Left renal cortex interstitium (tissue), 4 donors: ENCODE data around the gene DUOX1. TPM values are rescaled to one million over a fixed set of nuclear protein-coding genes. Genes with fewer than 3 reads are reported as not detected.

Experiments used
- DNase-seq, 4 donors: peaks; one replicate each; pipeline ENCODE4 v3.0.0-alpha.2; 2013; ENCODE audit warnings: low read depth in 4 of 4, low spot score in 2 of 4, missing footprints in 1 of 4
- polyA plus RNA-seq, 4 donors: library from polyadenylated mRNA; unstranded; fragments of 120-200 nt; gene quantifications; one replicate each; pipeline ENCODE4 v1.2.1, GENCODE V29; 2013; ENCODE audit not compliant: insufficient read length in 4 of 4

Gene DUOX1
- polyA plus RNA-seq, 4 donors = 2.0 to 6.9 (median 3.8) TPM

DNA sequence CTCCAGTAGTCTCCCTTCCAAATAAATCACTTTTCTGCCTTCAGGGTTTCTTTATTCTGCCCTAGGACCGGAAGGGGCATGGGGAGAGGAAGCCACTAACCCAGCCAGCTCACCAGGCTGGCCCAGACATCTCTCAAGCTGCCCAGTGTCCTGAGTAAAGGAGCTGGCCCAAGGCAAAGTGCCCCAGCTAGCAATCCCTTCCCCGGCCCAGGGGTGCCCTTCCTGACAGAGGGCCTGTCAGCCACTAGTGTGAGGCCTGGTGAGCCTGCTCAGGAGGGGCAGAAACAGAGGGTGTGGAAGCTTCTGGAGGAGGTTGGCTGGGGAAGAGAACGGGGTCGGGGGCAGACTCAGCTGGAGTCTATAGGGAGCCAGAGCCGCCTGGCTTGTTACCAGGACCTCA lies 35.7 kb downstream of the DUOX1 start:
- no peak for DNase-seq

DNA sequence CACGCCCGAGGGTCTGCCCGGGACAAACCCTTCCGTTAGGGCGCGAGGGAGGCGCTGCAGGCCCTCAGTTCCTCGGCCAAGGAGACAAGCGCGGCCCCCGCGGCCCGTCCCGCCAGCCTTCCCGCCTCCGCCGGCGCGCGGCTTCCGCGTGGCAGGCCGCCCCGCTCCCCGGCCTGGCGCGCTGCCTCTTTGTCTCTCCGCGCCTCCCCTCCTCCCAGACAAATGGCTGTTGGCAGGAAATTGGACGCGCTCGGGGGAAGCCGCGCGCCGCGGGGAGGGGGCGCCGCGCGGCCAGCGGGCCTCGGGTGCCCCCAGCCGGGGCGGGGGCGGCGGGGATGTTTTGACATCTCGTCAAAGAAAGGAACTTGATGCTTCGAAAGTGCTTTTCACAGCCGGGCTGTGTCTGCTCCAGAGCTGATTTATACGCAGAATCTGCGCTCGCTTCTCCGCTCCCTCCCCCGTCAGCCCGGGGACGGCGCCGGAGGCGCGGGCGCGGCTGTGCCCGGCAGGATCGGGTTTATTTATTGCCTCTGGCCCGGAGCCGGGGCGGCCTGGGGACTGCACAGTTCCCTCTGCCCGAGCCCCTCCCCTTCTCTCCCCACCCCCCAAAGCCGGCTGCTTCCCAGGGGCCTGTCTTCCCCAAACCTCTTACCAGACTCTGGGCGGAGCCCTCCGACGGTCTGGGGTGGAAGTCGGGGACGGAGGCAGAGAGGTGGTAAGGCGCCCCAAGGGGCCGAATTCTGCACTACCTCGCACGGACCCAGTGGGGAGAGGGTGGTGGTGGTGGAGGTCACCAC lies 37.2 kb downstream of the DUOX1 start:
- peak; percentile 59 to 74 (median 64) for DNase-seq

DNA sequence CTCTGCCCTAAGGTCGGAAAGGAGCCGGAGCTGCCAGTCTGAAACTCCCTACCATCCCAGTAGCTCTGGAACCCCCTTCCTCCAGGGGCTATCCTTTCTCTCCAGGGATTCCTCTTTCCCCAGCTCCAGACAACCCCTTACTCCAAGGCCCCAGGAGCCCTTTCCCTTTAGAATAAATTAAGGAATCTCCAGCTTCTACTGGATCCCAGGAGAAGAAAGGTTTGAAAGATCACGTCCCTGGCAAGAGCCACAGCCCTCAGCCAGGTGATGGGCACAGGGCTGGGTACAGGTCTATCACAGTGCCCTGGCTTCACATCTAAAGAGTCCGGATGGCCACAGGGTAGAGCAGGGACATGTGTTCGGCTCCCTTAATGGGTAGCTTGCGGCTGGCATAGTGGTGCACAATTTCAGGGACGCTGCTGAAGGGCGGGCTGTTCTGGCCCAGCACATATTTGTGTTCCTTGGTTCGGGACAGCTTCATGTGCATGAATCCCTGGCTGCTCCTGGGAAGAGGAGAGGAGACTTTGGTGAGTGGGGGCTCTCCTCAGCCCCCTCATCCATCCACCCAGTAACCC lies 37.9 kb downstream of the DUOX1 start:
- no peak for DNase-seq

DNA sequence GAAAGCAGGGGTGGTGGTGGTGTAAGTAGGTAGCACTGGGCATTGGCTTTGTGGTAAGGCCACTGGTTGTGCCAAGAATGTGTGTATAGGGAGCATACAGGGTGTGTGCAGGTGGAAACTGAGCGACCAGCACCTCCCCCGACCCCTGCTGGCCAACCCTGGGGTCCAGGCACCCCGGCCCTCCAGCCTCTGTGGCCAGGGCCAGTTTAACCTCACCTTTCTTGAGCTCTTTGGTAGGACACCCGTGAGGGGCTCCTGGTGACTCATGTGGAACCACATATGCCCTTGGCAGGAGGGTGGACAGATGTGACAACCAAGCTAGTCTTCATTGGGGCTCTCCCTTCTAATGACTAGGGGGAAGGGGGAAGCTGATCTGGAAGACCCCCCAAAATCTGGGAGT lies 38.5 kb downstream of the DUOX1 start:
- DNase-seq = no peak

DNA sequence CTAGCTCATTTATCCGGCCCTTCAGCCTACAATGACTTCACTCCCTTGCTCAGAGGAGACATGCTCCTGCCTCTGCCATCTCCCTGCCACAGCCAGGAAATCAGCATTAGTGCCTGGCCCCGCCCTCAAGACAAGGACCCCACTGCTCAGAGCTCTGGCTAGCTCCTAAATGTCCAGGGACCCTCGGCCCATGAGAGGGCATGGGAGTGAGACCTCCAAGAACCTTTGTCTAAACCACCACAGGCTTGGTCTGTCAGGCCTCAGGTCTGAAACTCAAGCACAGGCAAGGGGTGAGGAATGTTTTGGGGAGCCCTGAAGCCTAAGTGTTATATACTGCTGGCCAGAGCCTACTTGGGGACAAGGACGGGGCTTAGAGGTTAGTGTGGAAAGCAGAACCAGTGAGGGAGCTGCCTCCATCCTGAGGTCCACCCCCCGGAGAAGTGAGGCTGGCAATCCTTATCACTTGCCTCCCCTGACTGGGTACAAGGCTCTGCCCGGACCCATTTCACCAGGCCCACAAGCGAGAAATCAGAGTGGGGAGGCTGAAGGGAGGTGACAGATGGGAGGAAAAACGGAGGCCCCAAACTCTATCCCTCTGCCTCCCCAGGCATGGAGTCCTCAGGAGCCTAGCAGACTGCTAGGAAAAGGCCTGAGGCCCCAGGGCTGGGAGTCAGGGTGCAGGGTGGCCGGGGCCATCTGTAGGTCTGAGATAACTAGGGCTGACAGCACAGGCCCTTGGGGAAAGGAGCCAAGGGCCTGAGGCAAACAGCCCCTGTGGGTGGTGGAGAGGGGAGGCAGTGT lies 39.2 kb downstream of the DUOX1 start:
- no peak for DNase-seq

DNA sequence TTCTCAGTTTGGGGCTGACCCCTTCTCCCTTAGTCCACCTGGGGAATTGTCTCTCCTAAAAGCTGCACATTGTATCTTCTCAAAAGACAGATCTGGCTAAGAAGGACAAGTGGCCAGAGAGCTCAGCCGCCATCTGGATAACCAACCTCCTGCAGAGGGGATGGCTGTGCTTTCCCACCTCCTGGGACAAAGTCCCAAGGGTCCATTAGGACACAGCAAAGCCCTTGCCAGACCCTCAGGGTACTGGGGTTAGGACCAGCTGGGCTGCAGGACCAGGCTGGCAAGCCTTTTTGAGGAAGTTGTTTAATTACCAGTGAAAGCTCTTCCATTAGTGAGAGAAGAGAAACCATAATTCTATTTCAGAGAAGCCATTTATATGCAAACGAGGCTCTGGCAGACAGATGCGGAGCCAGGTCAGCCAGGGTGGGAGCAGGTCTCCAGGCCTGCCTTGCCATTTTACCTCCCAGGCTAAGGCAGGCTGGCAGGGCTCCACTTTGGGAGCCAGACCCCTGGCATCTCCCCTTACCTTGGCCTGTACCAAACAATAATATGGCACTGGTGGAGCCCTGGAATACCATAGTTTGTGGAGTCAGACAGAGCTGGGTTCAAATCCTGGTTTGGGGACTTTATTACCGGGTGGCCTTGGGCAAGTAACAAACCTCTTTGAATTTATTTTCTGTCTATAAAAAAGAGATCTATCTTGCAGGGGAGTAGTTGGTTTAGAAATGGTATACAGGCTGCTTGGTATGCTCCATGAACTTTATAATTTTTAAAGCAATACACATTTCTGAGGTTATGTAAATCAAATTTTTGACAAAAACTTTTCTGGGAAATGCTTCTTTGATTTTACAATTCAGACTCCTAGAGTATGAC lies 40.0 kb downstream of the DUOX1 start:
- no peak for DNase-seq

DNA sequence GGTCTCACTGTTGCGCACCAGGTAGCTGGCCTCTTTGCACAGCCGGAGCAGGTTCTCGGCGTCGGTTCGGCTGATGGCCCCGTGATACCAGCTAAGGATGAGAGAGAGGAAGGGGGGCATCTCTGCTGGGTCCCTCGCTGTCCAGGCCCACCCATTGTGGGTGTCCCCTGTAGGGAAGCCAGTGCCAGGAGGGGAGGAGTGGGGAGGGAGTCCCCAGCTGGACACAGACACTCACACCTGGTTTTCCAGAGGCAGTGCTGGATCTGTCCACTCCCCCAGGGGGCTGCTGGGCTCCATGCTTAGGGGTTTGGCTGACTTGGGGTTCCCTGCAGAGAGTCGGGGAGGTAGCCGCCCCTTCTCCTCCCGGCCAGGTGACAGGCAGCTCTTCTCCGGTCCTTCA lies 42.1 kb downstream of the DUOX1 start:
- no peak for DNase-seq

DNA sequence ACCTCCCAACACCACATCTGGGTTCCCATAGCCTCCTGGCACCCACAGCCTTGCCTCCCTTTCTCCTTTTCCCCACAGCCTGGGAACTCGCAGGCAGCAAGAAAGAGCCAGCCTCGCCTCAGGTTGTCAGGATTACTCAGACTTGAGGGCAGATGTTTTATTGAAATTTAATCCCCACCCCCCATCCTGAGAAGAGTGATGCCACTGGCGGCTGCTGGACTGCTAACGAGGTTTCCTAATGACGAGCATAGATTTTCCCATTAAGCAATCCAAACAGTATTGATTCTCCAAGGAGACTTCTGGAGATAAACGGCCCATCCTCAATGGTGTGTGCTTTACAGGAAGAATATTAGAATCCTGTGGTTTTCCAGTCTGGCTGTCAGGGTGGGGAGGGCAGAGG lies 44.3 kb downstream of the DUOX1 start:
- DNase-seq = no peak

DNA sequence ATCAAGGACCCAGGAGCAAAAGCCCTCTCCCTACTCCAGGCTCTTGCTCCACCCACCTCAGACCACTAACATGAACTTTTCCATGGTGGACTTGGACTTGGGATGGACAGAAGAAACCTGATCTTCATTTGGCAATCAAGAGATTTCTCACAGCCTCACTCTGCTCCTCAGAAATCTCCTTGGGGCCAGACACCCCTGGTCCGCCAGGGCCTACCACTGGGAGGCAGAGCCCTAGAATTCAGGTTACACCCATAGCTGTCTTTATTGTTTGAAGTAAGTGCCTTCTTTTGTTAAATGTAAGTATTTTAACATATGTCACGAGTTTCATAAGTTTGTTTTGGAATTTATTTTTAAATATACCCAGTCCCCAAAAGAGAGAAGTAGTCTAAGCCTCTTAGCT lies 44.8 kb downstream of the DUOX1 start:
- DNase-seq = no peak

DNA sequence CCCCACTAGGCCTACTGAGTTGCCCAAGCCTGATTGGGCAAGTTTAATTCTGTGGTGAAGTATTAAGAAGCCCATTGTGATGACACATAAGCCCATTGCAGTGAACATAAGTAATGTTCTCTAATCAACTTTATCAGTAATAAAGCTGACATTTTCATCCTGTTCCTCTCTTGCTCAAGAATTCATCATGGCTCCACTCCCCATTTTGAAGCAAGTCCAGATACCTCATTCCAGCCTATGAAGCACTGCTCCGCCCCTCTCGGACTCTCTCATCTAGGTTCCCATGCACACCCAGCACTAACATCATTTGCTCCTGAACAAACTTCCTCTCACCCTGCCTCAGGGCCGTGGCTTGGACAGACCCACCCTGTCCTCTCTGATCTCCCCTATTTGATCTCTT lies 47.5 kb downstream of the DUOX1 start:
- DNase-seq = no peak

DNA sequence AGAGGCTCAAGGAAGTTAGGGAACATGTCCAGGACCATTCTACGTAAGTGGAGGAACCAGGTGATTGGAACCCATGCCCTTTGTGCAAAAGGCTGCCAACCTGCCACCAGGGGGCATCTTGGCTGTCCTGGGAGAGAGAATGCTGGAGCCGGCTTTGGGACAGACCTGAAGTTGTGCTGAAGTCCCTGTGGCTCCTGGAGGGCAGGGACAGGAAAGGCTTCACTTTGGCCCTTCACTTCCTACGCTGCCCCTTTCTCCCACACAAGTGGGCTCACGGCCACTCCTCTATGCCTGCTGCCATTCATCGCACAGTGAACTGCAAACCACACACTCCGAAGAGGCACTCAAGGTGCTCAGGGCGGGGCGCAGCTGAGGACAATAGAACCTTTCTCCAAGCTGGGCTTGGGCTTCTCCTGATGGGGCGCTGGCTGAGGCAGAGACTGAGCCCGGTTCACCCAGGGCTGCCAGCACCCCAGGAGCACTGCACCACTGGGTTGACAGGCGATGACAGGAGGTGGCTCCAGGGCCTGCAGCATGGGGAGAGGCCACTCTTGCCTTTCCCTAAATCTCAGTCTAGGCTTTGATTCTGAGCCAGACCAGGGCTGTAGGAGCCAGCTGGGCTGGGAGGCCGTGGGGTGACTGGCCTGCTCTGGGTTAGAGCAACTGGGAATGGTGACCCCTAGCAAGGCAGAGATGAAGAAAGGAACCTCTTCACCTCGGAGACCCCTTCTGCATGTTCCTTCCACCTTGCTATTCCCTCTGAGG lies 49.6 kb downstream of the DUOX1 start:
- no peak for DNase-seq

DNA sequence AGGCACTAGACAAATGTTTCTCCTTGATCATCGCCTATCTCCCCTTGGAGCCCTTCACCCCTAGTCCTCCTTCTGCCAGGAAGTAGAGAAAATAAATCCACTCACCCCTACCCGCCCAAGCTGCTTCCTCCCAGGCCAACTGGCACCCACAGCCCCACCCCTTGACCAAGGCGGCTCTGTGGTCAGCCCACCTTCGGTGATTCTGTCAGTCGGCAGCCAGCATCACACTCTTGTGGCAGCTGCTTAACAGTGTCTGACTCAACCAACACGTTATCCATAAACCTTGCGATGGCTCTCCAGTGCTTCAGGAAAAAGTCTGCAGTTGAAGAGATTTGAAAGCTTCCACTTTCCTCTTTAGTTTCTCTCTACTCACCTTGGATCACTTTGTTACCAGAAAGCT lies 50.4 kb downstream of the DUOX1 start:
- DNase-seq = no peak

DNA sequence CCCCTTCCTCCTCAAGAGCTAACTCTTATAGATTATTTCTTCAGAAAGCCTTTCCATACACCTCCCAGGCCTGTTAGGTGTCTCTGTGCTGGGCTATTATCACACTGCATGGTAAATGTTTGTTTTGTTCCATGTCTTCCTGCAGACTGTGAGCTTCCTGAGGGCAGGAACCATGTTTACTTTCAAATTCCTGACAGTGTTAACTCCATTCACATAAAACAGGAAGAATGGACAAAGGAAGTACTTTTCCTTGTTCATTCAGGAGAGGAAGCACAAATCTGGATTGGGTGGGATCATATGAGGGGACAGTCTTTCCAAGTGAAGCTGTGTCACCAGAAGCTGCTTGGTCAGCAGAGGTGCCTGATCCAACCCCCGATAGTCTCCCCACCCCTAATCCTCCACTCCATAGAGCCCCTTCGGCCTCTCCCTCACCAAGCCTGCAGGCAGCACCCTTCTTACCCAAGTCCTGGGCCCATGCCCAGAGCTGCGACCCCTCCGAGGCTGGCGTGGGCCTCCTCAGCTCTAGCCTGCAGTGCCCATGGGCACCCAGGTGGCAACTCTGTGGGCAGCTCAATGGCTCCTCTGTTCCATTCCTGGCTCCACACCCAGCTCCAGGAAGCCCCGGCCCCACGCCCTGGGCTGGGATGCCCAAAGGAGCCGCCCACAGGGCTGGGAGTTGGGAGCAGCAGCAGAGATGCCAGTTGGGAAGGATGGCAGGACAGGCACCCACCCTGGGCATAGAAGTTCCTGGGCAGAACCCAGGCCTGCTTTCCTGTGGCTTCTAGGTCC lies 51.0 kb downstream of the DUOX1 start:
- DNase-seq = no peak

DNA sequence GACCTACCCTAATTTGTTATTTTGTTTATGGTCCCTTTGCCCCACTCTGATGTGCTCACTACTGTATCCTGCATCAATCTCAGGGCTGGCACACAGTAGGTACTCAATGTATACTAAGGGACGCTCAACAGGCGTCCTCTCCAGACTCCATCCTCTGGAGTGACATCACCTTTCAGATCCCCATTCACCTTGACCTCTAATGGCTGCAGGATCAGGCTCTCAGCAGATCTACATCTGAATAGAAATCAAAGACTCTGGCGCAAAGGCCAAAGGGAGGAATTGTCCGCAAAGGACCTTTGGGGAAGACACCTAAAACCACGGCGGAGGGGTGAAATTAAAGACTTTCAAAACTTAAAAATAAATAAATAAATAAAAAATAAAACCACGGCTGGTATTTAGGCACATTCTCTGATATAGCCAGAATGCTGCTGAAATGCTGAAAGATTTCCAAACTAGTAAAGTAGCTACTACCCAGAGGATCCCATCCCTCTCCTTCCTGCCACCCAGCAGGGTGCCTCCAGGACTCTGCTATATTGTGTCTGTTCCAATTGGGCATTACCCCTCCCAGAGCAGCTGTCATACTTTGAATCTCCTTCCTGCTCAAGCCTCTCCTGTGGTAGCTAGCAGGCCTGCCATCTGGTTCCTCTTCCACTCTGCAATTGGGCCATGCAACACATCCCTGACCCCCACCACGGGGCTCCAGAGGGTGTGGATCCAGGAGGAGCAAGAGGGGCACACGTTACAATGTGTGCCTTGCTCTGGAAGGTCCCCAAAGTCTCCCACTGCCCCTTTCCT lies 51.9 kb downstream of the DUOX1 start:
- DNase-seq = no peak

DNA sequence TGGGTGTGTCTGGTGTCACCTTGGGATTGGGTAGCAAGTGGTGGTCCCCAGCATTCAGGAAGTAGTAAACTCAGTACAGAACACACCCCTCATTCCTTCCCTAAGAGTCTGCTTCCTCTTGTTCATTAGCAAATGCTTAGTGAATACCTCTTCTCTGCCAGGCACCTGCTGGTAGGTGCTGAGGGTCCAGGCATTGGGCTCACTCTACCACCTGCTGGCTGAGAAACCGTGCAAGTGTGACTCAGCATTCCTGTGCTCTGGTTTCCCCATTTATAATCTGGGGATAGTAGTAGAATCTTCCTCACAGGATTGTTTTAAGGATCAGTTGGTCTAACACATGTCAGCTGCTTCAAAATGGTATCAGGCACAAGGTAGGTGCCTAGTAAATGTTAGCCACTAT lies 53.2 kb downstream of the DUOX1 start:
- no peak for DNase-seq

DNA sequence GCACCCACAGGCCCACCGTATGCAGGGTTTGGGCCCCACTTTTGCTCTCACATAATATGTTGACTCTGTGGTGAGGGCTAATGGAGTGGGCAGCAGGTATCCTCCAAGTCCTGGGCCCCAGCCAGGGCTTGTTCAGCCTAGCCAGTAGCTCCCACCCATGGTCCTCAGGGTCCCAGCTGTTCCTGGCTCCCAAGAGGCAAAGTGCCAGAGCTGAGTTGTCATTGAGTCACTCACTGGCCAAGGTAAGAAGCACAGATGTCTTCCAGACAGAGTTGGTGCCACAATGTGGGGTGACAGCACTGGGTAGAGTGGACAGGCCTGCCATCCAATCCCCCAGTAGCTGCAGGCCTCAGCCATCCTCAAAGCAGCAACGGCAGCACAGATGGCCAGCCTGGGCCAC lies 53.7 kb downstream of the DUOX1 start:
- DNase-seq = no peak

DNA sequence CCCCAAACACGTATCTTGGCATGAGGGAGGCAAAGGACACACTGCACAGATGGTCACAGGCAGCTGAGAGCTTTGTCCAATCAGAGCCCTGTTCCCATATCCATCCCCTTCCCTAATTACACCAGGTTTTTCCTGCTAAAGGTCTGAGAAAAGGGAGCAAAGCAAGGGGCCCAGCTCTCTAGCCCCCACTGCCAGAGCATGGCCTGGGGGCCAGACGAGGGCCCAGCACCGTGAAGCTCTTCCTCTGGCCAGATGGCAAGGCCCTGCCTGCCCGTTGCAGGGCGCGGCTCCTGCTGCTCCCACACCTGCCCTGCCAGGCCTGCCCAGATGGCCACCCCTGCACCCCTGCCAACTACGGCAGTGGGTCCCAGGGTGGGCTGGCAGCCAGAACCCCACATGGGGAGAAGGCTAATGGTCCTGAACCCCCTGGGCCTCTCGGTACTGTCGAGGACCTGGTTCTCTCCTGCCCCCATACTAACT lies 54.8 kb downstream of the DUOX1 start:
- DNase-seq = no peak

DNA sequence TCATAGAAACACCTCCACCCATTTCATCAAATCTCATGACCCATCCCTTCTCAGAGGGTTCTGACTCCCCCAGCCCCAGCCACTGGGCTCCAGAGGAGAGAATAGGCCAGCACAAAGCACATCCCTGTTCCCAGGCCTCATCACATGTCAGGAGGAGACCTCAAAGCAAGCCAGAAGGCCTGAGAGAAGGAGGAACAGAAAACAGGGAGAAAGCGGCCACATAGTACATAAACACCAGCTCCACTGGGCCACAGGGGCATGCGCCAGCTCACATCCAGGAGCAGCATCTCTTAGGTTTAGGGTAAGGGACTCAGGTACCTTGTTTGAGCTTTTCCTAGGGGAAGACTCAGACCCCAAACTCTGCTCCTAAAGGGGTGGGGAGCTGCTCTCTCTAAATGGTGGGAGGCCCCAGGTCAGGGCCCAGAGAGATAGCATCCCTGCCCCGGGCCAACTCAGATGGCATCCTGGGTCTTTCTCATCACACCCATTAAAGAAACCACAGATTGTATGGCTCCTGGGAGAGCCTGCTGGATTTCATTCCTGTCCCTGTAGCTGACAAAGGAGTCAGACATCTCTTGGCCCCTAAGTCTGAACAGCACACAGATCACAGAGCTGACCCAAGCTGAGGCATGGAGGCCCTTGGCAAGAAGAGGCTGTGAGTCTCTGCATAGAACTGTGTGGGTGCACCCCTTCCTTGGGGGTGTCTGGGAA lies 55.4 kb downstream of the DUOX1 start:
- DNase-seq = no peak
